HG03159 (cell line): Measurements from ENCODE around the gene IRF2.
A peak's percentile ranks its signal among the peaks of the same experiment; 100 is the strongest.

ENCODE experiments used
- ATAC-seq: cut with Tn5 transposase; IDR thresholded peaks from one replicate; pipeline ENCODE4 v1.9.1; 2021; ENCODE audit warnings: mild to moderate bottlenecking, moderate library complexity; ENCODE audit not compliant: unreplicated experiment

Gene IRF2

GRCh38 chr4:184475096-184475461 lies 729 bp upstream of the IRF2 start:
- ATAC-seq: peak; percentile 12

- ATAC-seq: peak; percentile 0
These were observed 669 bp downstream of the IRF2 start for GRCh38 chr4:184473499-184474262.

GRCh38 chr4:184472614-184473498 lies 1.5 kb downstream of the IRF2 start:
- ATAC-seq: peak; percentile 27

GRCh38 chr4:184471881-184472613 lies 2.3 kb downstream of the IRF2 start:
- no peak for ATAC-seq

- no peak for ATAC-seq
These were observed 3.6 kb downstream of the IRF2 start for GRCh38 chr4:184470785-184471110.

- no peak for ATAC-seq
These were observed 7.7 kb downstream of the IRF2 start for GRCh38 chr4:184466634-184467033.

- no peak for ATAC-seq
These were observed 9.4 kb downstream of the IRF2 start for GRCh38 chr4:184464759-184465454.

GRCh38 chr4:184463856-184464255 lies 10.5 kb downstream of the IRF2 start:
- ATAC-seq: no peak

GRCh38 chr4:184463158-184463557 lies 11.2 kb downstream of the IRF2 start:
- no peak for ATAC-seq

- no peak for ATAC-seq
These were observed 11.6 kb downstream of the IRF2 start for GRCh38 chr4:184462724-184463123.

- no peak for ATAC-seq
These were observed 12.5 kb downstream of the IRF2 start for GRCh38 chr4:184461711-184462441.

- no peak for ATAC-seq
These were observed 13.7 kb downstream of the IRF2 start for GRCh38 chr4:184460499-184461285.

- ATAC-seq: no peak
These were observed 14.9 kb downstream of the IRF2 start for GRCh38 chr4:184459413-184459812.

GRCh38 chr4:184457535-184458249 lies 16.7 kb downstream of the IRF2 start:
- ATAC-seq: no peak

- no peak for ATAC-seq
These were observed 18.0 kb downstream of the IRF2 start for GRCh38 chr4:184456337-184456736.

- ATAC-seq: no peak
These were observed 19.1 kb downstream of the IRF2 start for GRCh38 chr4:184455299-184455698.

- ATAC-seq: peak; percentile 58
These were observed 20.8 kb downstream of the IRF2 start for GRCh38 chr4:184453365-184454160.

- no peak for ATAC-seq
These were observed 21.6 kb downstream of the IRF2 start for GRCh38 chr4:184452740-184453139.
